ENCODE data around the gene PTTG1IP2.

Gene PTTG1IP2

DNA sequence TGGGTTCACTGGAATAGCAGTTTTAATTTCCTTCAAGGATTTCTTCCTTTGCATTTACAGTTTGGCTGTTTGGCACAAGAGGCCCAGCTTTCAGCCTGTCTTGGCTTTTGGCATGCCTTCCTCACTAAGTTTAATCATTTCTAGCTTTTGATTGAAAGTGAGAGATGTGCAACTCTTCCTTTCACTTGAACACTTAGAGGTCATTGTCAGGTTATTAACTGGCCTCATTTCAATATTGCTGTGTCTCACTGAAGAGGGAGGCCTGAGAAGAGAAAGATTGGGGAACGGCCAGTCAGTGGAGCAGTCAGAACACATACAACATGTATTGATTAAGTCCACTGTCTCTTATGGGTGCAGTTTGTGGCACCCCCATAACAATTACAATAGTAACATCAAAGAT, 33.9 kb downstream of the PTTG1IP2 start:
- TF ChIP-seq CEBPB (IDR thresholded peaks at IDR 0.05) (no peak), ZBTB7A (IDR thresholded peaks at IDR 0.05; ENCODE audit: low read depth) (no peak), TCF12 (IDR thresholded peaks at IDR 0.05; ENCODE audit: low read depth) (no peak), RAD21 (IDR thresholded peaks at IDR 0.05; ENCODE audit: low read depth) (no peak), TAF1 (IDR thresholded peaks at IDR 0.05; ENCODE audit: low read depth) (no peak)

DNA sequence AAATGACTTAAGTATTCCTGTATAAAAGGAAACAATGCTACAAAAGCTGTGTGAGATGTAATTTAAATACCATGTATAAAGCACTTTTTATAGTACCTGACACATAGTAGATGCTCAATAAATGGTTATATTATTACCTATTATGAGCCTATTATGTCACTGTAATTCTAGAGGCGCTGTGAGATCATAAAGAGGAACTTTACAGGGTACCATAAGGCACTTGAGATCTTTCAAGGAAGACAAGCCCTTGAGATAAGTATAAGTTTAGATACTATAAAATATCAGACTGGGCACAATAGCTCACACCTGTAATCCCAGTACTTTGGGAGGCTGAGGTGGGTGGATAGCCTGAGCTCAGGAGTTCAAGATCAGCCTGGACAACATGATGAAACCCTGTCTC, 38.3 kb downstream of the PTTG1IP2 start:
- TF ChIP-seq RAD21 (IDR thresholded peaks at IDR 0.05; ENCODE audit: low read depth) (no peak), NFIC (IDR thresholded peaks at IDR 0.05) (no peak), REST (IDR thresholded peaks at IDR 0.05; ENCODE audit: low read depth) (no peak), USF1 (IDR thresholded peaks at IDR 0.05) (no peak), YY1 (IDR thresholded peaks at IDR 0.05; ENCODE audit: low read depth) (no peak), TEAD4 (IDR thresholded peaks at IDR 0.05) (no peak)
- TF ChIP-seq, protein P1, sequence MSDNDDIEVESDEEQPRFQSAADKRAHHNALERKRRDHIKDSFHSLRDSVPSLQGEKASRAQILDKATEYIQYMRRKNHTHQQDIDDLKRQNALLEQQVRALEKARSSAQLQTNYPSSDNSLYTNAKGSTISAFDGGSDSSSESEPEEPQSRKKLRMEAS (IDR thresholded peaks at IDR 0.05) = no peak

GRCh38 chr7:90511776-90512175, 42.3 kb downstream of the PTTG1IP2 start:
- no peak for TF ChIP-seq TCF12 (IDR thresholded peaks at IDR 0.05; ENCODE audit: low read depth)
- TF ChIP-seq YY1 (IDR thresholded peaks at IDR 0.05; ENCODE audit: low read depth) = no peak
- no peak for TF ChIP-seq USF1 (IDR thresholded peaks at IDR 0.05)
- TF ChIP-seq TAF1 (IDR thresholded peaks at IDR 0.05; ENCODE audit: low read depth) = no peak
- TF ChIP-seq, protein P1 (IDR thresholded peaks at IDR 0.05) = no peak
- no peak for TF ChIP-seq CEBPB (IDR thresholded peaks at IDR 0.05)
- TF ChIP-seq CREB1 (IDR thresholded peaks at IDR 0.05; ENCODE audit: low read depth) = no peak
- TF ChIP-seq FOXM1 (IDR thresholded peaks at IDR 0.05; ENCODE audit: borderline replicate concordance, low read depth) = no peak
- TF ChIP-seq EP300 (IDR thresholded peaks at IDR 0.05; ENCODE audit: borderline replicate concordance) = no peak
- TF ChIP-seq ZBTB7A (IDR thresholded peaks at IDR 0.05; ENCODE audit: low read depth) = no peak
- no peak for TF ChIP-seq NFIC (IDR thresholded peaks at IDR 0.05)

DNA sequence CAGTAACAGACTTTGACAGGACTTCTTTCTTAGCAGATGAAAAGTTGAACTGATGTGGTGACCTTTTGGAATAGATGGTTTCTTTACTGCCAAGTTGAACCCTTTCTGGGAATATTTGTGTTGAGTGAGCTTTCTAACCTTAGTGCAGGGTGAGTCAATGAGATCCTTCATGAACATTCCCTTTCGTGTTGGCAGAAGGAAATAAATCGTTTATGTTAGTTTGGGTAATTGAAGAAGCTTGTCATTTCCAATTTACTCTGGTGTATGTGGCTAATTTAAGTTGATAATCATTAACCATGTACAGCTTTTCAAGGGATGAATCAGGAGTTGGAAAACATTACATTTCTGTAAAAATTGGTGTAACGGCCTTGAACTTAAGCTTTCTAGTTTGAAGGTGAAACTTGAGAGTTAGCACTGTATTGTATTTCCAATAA, 43.4 kb downstream of the PTTG1IP2 start:
- no peak for TF ChIP-seq TEAD4 (IDR thresholded peaks at IDR 0.05)
- no peak for TF ChIP-seq RAD21 (IDR thresholded peaks at IDR 0.05; ENCODE audit: low read depth)
- TF ChIP-seq YY1 (IDR thresholded peaks at IDR 0.05; ENCODE audit: low read depth) = no peak
- TF ChIP-seq USF1 (IDR thresholded peaks at IDR 0.05) = no peak
- no peak for TF ChIP-seq EGR1 (IDR thresholded peaks at IDR 0.05)
- no peak for TF ChIP-seq FOXM1 (IDR thresholded peaks at IDR 0.05; ENCODE audit: borderline replicate concordance, low read depth)
- TF ChIP-seq TCF12 (IDR thresholded peaks at IDR 0.05; ENCODE audit: low read depth) = no peak
- no peak for TF ChIP-seq EP300 (IDR thresholded peaks at IDR 0.05; ENCODE audit: borderline replicate concordance)
- TF ChIP-seq CEBPB (IDR thresholded peaks at IDR 0.05) = no peak
- TF ChIP-seq NFIC (IDR thresholded peaks at IDR 0.05) = no peak
- TF ChIP-seq ZBTB7A (IDR thresholded peaks at IDR 0.05; ENCODE audit: low read depth) = no peak
- TF ChIP-seq TAF1 (IDR thresholded peaks at IDR 0.05; ENCODE audit: low read depth) = no peak
- TF ChIP-seq, protein P1 (IDR thresholded peaks at IDR 0.05) = no peak
- no peak for TF ChIP-seq CREB1 (IDR thresholded peaks at IDR 0.05; ENCODE audit: low read depth)

DNA sequence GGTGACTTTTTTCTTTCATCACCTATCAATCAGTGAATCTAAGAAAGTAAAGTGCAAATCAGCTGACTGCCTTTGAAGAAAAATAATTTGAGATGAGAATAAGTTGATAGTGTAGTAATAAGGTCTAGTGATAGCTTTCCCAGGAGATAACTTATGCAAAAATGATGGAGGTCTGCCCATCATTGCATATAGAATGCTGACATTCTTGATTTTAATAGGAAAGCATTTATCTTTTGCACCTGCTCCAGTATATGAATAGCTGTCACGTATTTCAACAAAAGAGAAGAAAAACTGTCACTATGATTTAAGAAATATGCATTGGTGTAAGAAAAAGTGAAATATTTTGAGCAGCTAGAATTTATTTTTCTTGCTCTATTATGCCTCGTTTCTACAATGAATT, 46.8 kb downstream of the PTTG1IP2 start:
- TF ChIP-seq EP300 (IDR thresholded peaks at IDR 0.05; ENCODE audit: borderline replicate concordance) (no peak), EGR1 (IDR thresholded peaks at IDR 0.05) (no peak), CEBPB (IDR thresholded peaks at IDR 0.05) (no peak), NFIC (IDR thresholded peaks at IDR 0.05) (no peak), USF1 (IDR thresholded peaks at IDR 0.05) (no peak), TEAD4 (IDR thresholded peaks at IDR 0.05) (no peak), CREB1 (IDR thresholded peaks at IDR 0.05; ENCODE audit: low read depth) (no peak), ZBTB7A (IDR thresholded peaks at IDR 0.05; ENCODE audit: low read depth) (no peak), YY1 (IDR thresholded peaks at IDR 0.05; ENCODE audit: low read depth) (no peak), REST (IDR thresholded peaks at IDR 0.05; ENCODE audit: low read depth) (no peak), FOXM1 (IDR thresholded peaks at IDR 0.05; ENCODE audit: borderline replicate concordance, low read depth) (no peak), TCF12 (IDR thresholded peaks at IDR 0.05; ENCODE audit: low read depth) (no peak), TAF1 (IDR thresholded peaks at IDR 0.05; ENCODE audit: low read depth) (no peak), RAD21 (IDR thresholded peaks at IDR 0.05; ENCODE audit: low read depth) (no peak)
- TF ChIP-seq, protein P1 (IDR thresholded peaks at IDR 0.05) = no peak
